ENCODE data around the gene ADAT1. TPM values are rescaled to one million over a fixed set of nuclear protein-coding genes. Genes with fewer than 3 reads are reported as not detected.

The ADAT1 gene
- total and polyA plus RNA-seq, 2 donors (not counting 1 experiment from before 2014, with no cell fraction given), result 28.4 to 71.2 TPM

- Histone ChIP-seq H3K4me3 (ENCODE audit: control extremely low read depth in 1 of 5, extremely low read depth in 1 of 5, insufficient read depth in 1 of 5, low read depth in 2 of 5, low read length in 4 of 5) (no peak overlapping the region), H3K9ac (ENCODE audit: low read length) (no peak overlapping the region), H3K27me3 (replicated peaks in 1 of 4; ENCODE audit: control extremely low read depth in 1 of 4, control insufficient read depth in 3 of 4, insufficient read depth in 4 of 4, low read length in 3 of 4) (no peaks in the 10 kb centered on the region), H3K9me3 (ENCODE audit: control extremely low read depth in 1 of 3, control insufficient read depth in 2 of 3, insufficient read depth in 1 of 3, low read length in 2 of 3) (no peaks in the 10 kb centered on the region), H3K36me3 (replicated peaks in 1 of 2; ENCODE audit: control extremely low read depth in 1 of 2, control insufficient read depth in 1 of 2, extremely low read depth in 1 of 2, insufficient read depth in 2 of 2, low read length in 1 of 2) (peaks cover 7 to 41% of the 10 kb centered on the region in 2 experiments), H4K20me1 (ENCODE audit: control insufficient read depth, insufficient read depth, low read length, poor library complexity, severe bottlenecking) (peaks cover 11% of the 10 kb centered on the region), H2AFZ (ENCODE audit: insufficient read depth, low read depth, low read length, poor library complexity, severe bottlenecking) (no peak overlapping the region), H3K27ac (ENCODE audit: low read length in 2 of 2) (peak overlapping the region; percentile 36 to 43), H3K4me2 (replicated peaks; ENCODE audit: low read depth, low read length, poor library complexity, severe bottlenecking) (peak overlapping the region; percentile 35), H3K4me1 (ENCODE audit: control insufficient read depth in 2 of 2, insufficient read depth in 2 of 2, low read length in 2 of 2) (peaks cover 25 to 63% of the 10 kb centered on the region in 2 donors), H3K79me2 (ENCODE audit: control insufficient read depth, insufficient read depth, low read length) (peaks cover 9% of the 10 kb centered on the region)
- H3K27ac Mint-ChIP-seq, result peak overlapping the region; percentile 50
- 42% methylated on average over 6 of the region's 7 CpGs for WGBS (ENCODE audit: insufficient coverage)
- CTCF ChIA-PET, result interaction anchor here (0.8 to 0.9 kb wide), 2 partner anchors 9 to 114 kb away, joined by 3 to 5 read pairs; no protein-coding TSS in a partner anchor
- intact Hi-C loops (cut with micrococcal nuclease), result no loop called here
- POLR2A ChIA-PET, result no interaction called here
- peak overlapping the region; percentile 44 for H3K4me3 Mint-ChIP-seq
- peaks cover 50% of the 10 kb centered on the region for H3K4me1 Mint-ChIP-seq
- ATAC-seq (ENCODE audit: low read depth) (no peak), DNase-seq (peak; percentile 34)
- TF ChIP-seq EZH2 (IDR thresholded peaks at IDR 0.05; ENCODE audit: borderline replicate concordance, insufficient read depth, low read depth, low read length, poor library complexity, severe bottlenecking), result no peak
- TF ChIP-seq CTCF (IDR thresholded peaks at IDR 0.05), result no peak
- H3K9me3 Mint-ChIP-seq (ENCODE audit: insufficient read depth), result no peaks in the 10 kb centered on the region
- no peaks in the 10 kb centered on the region for H3K27me3 Mint-ChIP-seq
These were observed 43.7 kb downstream of the ADAT1 start for GRCh38 chr16:75579281-75579834.

DNA sequence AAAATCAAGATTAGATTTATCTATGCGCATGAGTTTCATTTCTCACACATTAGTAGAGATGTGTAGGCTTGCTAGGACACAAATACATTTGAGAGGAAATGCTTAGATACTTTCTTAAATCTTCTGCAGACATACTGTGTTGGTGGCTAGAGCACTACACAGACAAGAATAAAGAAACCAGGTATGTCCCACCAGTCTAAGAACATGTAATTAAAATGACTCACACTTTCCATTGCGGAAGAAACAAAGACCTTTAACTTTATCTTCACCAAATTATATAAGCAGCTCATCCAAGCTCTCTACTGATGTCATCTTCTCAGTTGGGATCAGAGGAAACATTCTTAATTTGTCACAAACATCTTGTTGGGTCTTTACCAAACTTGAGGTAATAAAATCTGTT lies 44.4 kb downstream of the ADAT1 start:
- Histone ChIP-seq H3K4me1 (ENCODE audit: control insufficient read depth in 2 of 2, insufficient read depth in 2 of 2, low read length in 2 of 2) (peaks cover 18 to 60% of the 10 kb centered on the region in 2 donors), H3K27me3 (replicated peaks in 1 of 4; ENCODE audit: control extremely low read depth in 1 of 4, control insufficient read depth in 3 of 4, insufficient read depth in 4 of 4, low read length in 3 of 4) (no peaks in the 10 kb centered on the region), H3K36me3 (replicated peaks in 1 of 2; ENCODE audit: control extremely low read depth in 1 of 2, control insufficient read depth in 1 of 2, extremely low read depth in 1 of 2, insufficient read depth in 2 of 2, low read length in 1 of 2) (peaks cover 11 to 47% of the 10 kb centered on the region in 2 experiments), H3K9me3 (ENCODE audit: control extremely low read depth in 1 of 3, control insufficient read depth in 2 of 3, insufficient read depth in 1 of 3, low read length in 2 of 3) (no peaks in the 10 kb centered on the region), H3K79me2 (ENCODE audit: control insufficient read depth, insufficient read depth, low read length) (peaks cover 15% of the 10 kb centered on the region), H3K4me2 (replicated peaks; ENCODE audit: low read depth, low read length, poor library complexity, severe bottlenecking) (no peak overlapping the region), H3K4me3 (ENCODE audit: control extremely low read depth in 1 of 5, extremely low read depth in 1 of 5, insufficient read depth in 1 of 5, low read depth in 2 of 5, low read length in 4 of 5) (no peak overlapping the region), H3K9ac (ENCODE audit: low read length) (no peak overlapping the region), H3K27ac (ENCODE audit: low read length in 2 of 2) (peak overlapping the region in 1 of 2 donors; percentile 43), H2AFZ (ENCODE audit: insufficient read depth, low read depth, low read length, poor library complexity, severe bottlenecking) (no peak overlapping the region), H4K20me1 (ENCODE audit: control insufficient read depth, insufficient read depth, low read length, poor library complexity, severe bottlenecking) (peaks cover 15% of the 10 kb centered on the region)
- no peak for DNase-seq
- TF ChIP-seq EZH2 (IDR thresholded peaks at IDR 0.05; ENCODE audit: borderline replicate concordance, insufficient read depth, low read depth, low read length, poor library complexity, severe bottlenecking) (no peak), CTCF (IDR thresholded peaks at IDR 0.05) (no peak)
- H3K4me3 Mint-ChIP-seq, result no peak overlapping the region
- CTCF ChIA-PET, result interaction anchor here (0.9 kb wide), 1 partner anchor 9 kb away, joined by 3 read pairs; no protein-coding TSS in a partner anchor
- intact Hi-C loops (cut with micrococcal nuclease), result no loop called here
- WGBS (ENCODE audit: insufficient coverage), result no CpG with 5 or more reads among the region's 2 CpGs
- POLR2A ChIA-PET, result no interaction called here
- no peaks in the 10 kb centered on the region for H3K9me3 Mint-ChIP-seq (ENCODE audit: insufficient read depth)
- ATAC-seq (ENCODE audit: low read depth), result no peak
- H3K27ac Mint-ChIP-seq, result peak overlapping the region; percentile 50
- H3K4me1 Mint-ChIP-seq, result peaks cover 48% of the 10 kb centered on the region
- no peaks in the 10 kb centered on the region for H3K27me3 Mint-ChIP-seq

Data from B cell (primary cell).